Measurements from ENCODE around the gene ACOT13.
"Not testable (repeated sequence)": the region's sequence is repeated elsewhere in the genome, so short reads cannot be mapped to it uniquely, and the experiment has no call there.

ACOT13 gene

GRCh38 chr6:24666641-24667377 lies at the start of gene ACOT13, which contains the start of gene TDP2:
Gene ACOT13, plus strand, starts transcription at chr6:24667077. Its CDS starts 187 bp downstream, at chr6:24667264.
Gene TDP2, minus strand, starts transcription at chr6:24666899. Its CDS starts 37 bp downstream, at chr6:24666862.
- Mint-ChIP-seq H3K4me3 (peak within 1 kb of the TSS; percentile 99), H3K4me1 (peaks cover 63% of the 10 kb centered on the region), H3K27ac (peak within 1 kb of the TSS; percentile 98 to 99), H3K9me3 (peaks cover 8 to 19% of the 10 kb centered on the region in 2 donors), H3K27me3 (no peaks in the 10 kb centered on the region)
- peak; percentile 97 for ATAC-seq
- DNase-seq = peak; percentile 96 to 97

DNA sequence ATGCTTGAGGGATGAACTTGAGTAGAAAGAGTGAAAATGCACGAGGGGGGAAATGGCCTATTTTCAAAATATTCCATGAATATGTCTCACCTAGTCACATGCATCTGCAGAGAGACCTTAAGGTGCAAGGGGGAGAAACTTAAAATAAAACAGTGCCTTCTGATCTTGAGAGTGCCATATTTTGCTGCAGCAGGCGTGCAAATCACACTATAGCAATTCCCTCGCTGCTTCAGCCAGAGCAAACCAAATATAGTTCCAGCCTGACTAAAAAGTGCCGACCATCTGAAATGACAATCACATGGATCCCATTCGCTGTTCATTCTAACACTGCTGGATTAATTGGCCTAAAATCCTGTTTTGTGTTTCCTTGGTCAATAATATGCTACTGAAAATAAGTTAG lies 47.2 kb upstream of the ACOT13 start:
- DNase-seq = no peak
- H3K4me3 Mint-ChIP-seq = no peak overlapping the region
- no peaks in the 10 kb centered on the region for H3K4me1 Mint-ChIP-seq
- H3K27me3 Mint-ChIP-seq = no peaks in the 10 kb centered on the region
- no peak for ATAC-seq
- no peaks in the 10 kb centered on the region for H3K9me3 Mint-ChIP-seq
- H3K27ac Mint-ChIP-seq = no peak overlapping the region

DNA sequence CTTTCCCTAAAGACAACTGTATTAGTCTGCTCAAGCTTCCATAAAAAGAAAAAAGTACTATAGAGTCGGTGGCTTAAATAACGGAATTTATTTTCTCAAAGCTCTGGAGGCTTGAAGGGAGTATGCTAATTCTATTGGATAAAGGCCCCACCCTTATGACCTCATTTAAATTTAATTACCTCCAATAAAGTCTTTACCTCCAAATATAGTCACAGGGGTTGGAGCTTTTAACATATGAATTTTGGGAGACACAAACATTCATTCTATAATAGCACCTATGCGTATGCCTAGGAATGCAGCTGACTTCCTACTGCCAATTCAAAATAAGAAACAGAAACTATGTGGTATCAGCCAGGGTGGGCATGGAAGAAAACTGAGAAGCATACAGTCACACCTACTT lies 46.2 kb upstream of the ACOT13 start:
- no peaks in the 10 kb centered on the region for H3K4me1 Mint-ChIP-seq
- no peak overlapping the region for H3K4me3 Mint-ChIP-seq
- ATAC-seq = no peak
- no peak for DNase-seq
- H3K27ac Mint-ChIP-seq = no peak overlapping the region
- no peaks in the 10 kb centered on the region for H3K27me3 Mint-ChIP-seq
- H3K9me3 Mint-ChIP-seq = no peaks in the 10 kb centered on the region

DNA sequence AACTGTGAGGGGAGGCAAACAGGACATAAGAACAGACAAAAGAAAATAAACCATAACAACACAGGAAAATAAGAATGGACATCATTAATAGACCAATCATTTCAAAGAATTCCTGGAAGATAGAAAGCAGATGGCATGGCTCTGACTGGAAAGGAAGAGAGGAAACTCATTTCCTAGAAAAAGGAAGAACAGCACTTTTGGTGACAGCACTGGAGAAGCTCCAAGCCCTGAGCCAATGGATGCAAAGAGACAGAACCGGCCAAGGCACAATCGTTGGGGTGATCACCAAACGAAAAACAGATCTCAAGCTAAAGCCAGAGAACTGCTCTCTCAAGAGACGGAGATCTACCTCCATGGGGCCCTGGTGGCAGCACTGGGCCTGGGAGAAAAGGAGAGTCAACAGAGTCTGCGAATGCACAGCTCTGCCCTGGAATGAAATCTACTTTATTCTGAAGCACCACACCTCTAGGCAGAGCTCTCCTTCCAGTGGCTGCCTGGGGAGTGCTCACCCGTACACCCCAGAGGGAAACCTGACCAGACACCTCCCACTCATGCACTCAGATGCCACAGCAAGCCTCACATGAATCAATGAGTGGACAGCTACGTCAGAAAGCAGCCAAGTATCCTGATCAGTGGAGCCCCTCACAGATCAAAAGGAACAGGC lies 45.1 kb upstream of the ACOT13 start:
- ATAC-seq = no peak
- H3K27ac Mint-ChIP-seq = no peak overlapping the region
- H3K4me3 Mint-ChIP-seq = no peak overlapping the region
- H3K4me1 Mint-ChIP-seq = no peaks in the 10 kb centered on the region
- no peak for DNase-seq
- no peaks in the 10 kb centered on the region for H3K27me3 Mint-ChIP-seq
- H3K9me3 Mint-ChIP-seq = no peaks in the 10 kb centered on the region

GRCh38 chr6:24630856-24631505 lies 35.9 kb upstream of the ACOT13 start:
- peaks cover 22% of the 10 kb centered on the region for H3K27me3 Mint-ChIP-seq
- H3K4me1 Mint-ChIP-seq = no peaks in the 10 kb centered on the region
- H3K27ac Mint-ChIP-seq = no peak overlapping the region
- no peak for DNase-seq
- H3K9me3 Mint-ChIP-seq = no peaks in the 10 kb centered on the region
- no peak for ATAC-seq
- no peak overlapping the region for H3K4me3 Mint-ChIP-seq

DNA sequence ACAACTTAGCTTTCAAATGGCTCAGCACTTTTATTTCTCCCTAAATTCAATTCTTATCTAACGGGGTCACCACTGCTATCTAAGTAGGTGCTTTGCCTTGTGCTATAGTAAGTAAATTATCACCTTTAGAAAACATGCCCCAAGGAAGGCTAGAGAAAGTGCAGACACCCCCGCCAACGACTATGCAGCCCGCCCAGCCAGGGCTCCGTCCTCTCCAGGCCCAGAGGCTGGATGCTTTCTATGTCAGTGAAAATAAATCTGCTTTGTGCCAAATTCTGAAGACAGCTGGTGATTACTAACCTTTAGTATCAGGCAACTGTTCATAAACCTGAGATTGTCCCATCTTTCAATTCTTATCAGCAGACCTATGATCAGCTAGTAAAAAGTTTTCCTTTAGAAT lies 35.2 kb upstream of the ACOT13 start:
- no peaks in the 10 kb centered on the region for H3K4me1 Mint-ChIP-seq
- no peak overlapping the region for H3K4me3 Mint-ChIP-seq
- DNase-seq = no peak
- no peak for ATAC-seq
- H3K27me3 Mint-ChIP-seq = peaks cover 22% of the 10 kb centered on the region
- H3K9me3 Mint-ChIP-seq = no peaks in the 10 kb centered on the region
- H3K27ac Mint-ChIP-seq = no peak overlapping the region

- ATAC-seq (no peak), DNase-seq (no peak)
- H3K27me3 Mint-ChIP-seq = peaks cover 22% of the 10 kb centered on the region
- H3K27ac Mint-ChIP-seq = no peak overlapping the region
- no peaks in the 10 kb centered on the region for H3K4me1 Mint-ChIP-seq
- H3K4me3 Mint-ChIP-seq = no peak overlapping the region
- H3K9me3 Mint-ChIP-seq = no peaks in the 10 kb centered on the region
Observed at GRCh38 chr6:24632573-24632972, 34.3 kb upstream of the ACOT13 start.

GRCh38 chr6:24636681-24637080 lies 30.2 kb upstream of the ACOT13 start:
- no peaks in the 10 kb centered on the region for H3K9me3 Mint-ChIP-seq
- ATAC-seq (no peak), DNase-seq (no peak)
- H3K27me3 Mint-ChIP-seq = peaks cover 22% of the 10 kb centered on the region
- H3K4me3 Mint-ChIP-seq = no peak overlapping the region
- H3K4me1 Mint-ChIP-seq = no peaks in the 10 kb centered on the region
- H3K27ac Mint-ChIP-seq = no peak overlapping the region

GRCh38 chr6:24640166-24640565 lies 26.7 kb upstream of the ACOT13 start:
- ATAC-seq (no peak), DNase-seq (no peak)
- Mint-ChIP-seq H3K27me3 (peaks cover 6% of the 10 kb centered on the region), H3K4me1 (peaks cover 4% of the 10 kb centered on the region), H3K27ac (peak overlapping the region in 1 of 2 donors; percentile 1), H3K4me3 (no peak overlapping the region), H3K9me3 (no peaks in the 10 kb centered on the region)

GRCh38 chr6:24640631-24641030 lies 26.2 kb upstream of the ACOT13 start:
- not testable (repeated sequence) for H3K4me3 Mint-ChIP-seq

GRCh38 chr6:24642061-24642460 lies 24.8 kb upstream of the ACOT13 start:
- Mint-ChIP-seq H3K27ac (no peak overlapping the region), H3K4me3 (no peak overlapping the region), H3K9me3 (no peaks in the 10 kb centered on the region), H3K4me1 (peaks cover 21% of the 10 kb centered on the region), H3K27me3 (peaks cover 14% of the 10 kb centered on the region)
- ATAC-seq (no peak), DNase-seq (no peak)

More at GRCh38 chr6:24640631-24641030, 26.2 kb upstream of the ACOT13 start:
- H3K27me3 Mint-ChIP-seq = peaks cover 11% of the 10 kb centered on the region
- not testable (repeated sequence) for H3K4me1 Mint-ChIP-seq, H3K27ac Mint-ChIP-seq, DNase-seq, H3K9me3 Mint-ChIP-seq, ATAC-seq

- H3K9me3 Mint-ChIP-seq = no peaks in the 10 kb centered on the region
- ATAC-seq (no peak), DNase-seq (no peak)
- H3K4me1 Mint-ChIP-seq = peaks cover 21% of the 10 kb centered on the region
- no peak overlapping the region for H3K4me3 Mint-ChIP-seq
- no peak overlapping the region for H3K27ac Mint-ChIP-seq
- peaks cover 14% of the 10 kb centered on the region for H3K27me3 Mint-ChIP-seq
Observed at GRCh38 chr6:24643920-24644319, 23.0 kb upstream of the ACOT13 start.

DNA sequence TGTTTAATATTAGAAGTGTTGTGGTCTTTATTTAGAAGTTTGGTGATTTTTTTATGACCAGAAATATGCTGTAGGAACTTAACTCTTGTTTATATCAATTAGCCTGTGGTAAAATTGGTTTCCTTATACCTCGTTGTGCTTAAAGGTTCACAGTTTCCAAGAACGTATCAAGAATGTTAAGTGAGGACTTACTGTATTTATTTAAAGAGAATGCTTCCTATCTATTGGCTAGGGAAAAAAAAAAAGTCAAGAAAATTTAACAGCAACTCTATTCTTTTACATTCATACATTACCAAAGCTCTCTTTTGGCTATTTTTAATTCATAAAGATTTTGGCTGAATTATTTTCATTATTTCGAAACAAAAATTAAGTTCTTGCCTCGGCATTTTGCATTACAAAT lies 22.5 kb upstream of the ACOT13 start:
- no peak for ATAC-seq
- no peak for DNase-seq
- peaks cover 14% of the 10 kb centered on the region for H3K27me3 Mint-ChIP-seq
- no peaks in the 10 kb centered on the region for H3K9me3 Mint-ChIP-seq
- H3K27ac Mint-ChIP-seq = no peak overlapping the region
- H3K4me3 Mint-ChIP-seq = no peak overlapping the region
- H3K4me1 Mint-ChIP-seq = peaks cover 21% of the 10 kb centered on the region

- ATAC-seq = no peak
- peak overlapping the region in 1 of 2 donors; percentile 63 for H3K27ac Mint-ChIP-seq
Observed at GRCh38 chr6:24646771-24647170, 20.1 kb upstream of the ACOT13 start.

GRCh38 chr6:24648276-24648675 lies 18.6 kb upstream of the ACOT13 start:
- H3K9me3 Mint-ChIP-seq = no peaks in the 10 kb centered on the region
- peaks cover 14% of the 10 kb centered on the region for H3K27me3 Mint-ChIP-seq
- DNase-seq (no peak), ATAC-seq (no peak)
- H3K4me1 Mint-ChIP-seq = peaks cover 21% of the 10 kb centered on the region
- H3K4me3 Mint-ChIP-seq = no peak overlapping the region
- H3K27ac Mint-ChIP-seq = no peak overlapping the region

More at GRCh38 chr6:24646771-24647170, 20.1 kb upstream of the ACOT13 start:
- peak overlapping the region; percentile 86 to 93 for H3K4me3 Mint-ChIP-seq
- H3K27me3 Mint-ChIP-seq = peaks cover 14% of the 10 kb centered on the region
- no peaks in the 10 kb centered on the region for H3K9me3 Mint-ChIP-seq
- H3K4me1 Mint-ChIP-seq = peaks cover 21% of the 10 kb centered on the region
- DNase-seq = no peak

DNA sequence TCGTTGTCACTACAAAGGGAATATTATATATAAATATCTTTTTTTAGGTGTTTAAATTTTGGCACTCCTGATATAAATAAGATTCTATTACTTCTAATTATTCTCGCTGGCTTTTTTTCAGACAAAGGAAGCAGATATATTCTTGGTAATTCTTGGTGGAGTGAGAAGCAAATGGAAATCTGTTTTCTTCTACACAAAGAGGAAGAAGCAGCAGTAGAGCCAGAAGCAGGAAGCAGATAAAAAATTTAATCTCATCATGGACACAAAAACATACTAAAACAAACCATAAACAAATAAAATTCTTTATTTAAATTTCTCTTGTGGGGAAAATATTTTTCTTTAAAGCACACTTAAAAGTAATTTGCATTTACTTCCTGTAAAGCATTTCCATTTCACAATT lies 17.2 kb upstream of the ACOT13 start:
- DNase-seq = no peak
- Mint-ChIP-seq H3K27ac (no peak overlapping the region), H3K27me3 (peaks cover 13% of the 10 kb centered on the region), H3K4me1 (peaks cover 21% of the 10 kb centered on the region), H3K4me3 (no peak overlapping the region), H3K9me3 (no peaks in the 10 kb centered on the region)
- ATAC-seq = no peak

All from stimulated activated naive CD8-positive, alpha-beta T cell treated with anti-CD3 and anti-CD28 coated beads, Interleukin-15, amount 100 ng/mL, for 72 hours (primary cell).